Left colon (tissue), 2 donors: ENCODE data around the gene TEDC1. TPM values are rescaled to one million over a fixed set of nuclear protein-coding genes. Genes with fewer than 3 reads are reported as not detected.

Experiments
- ATAC-seq: fragments of 200-7000 bp; cut with Tn5 transposase; one replicate; pipeline ENCODE4 v1.9.1; 2020; ENCODE audit warnings: mild to moderate bottlenecking, moderate library complexity
- DNase-seq, 2 donors: peaks; one replicate each; pipeline ENCODE4 v3.0.0-alpha.2; 2020
- intact Hi-C, 2 donors: fragments of 100-400 bp; cut with DNase I in 1 of 2; cut with micrococcal nuclease in 1 of 2; formaldehyde crosslinking; loops; one replicate each; pipeline versions ENCODE4 v1.11.2 to v1.14.0; 2022; cut with DNase I, micrococcal nuclease
- total RNA-seq, 2 donors: library from RNA; stranded (reverse); fragmentation: NEBNext Ultra II Directional; extraction: Animal tissue kit (Norgen Biotek cat#: 25700); gene quantifications; one replicate each; pipeline ENCODE4 v1.2.1, GENCODE V29; 2021
- donor health status: DM: no; HTN: no; CAD: no.
- donor health status: DM: yes; HTN: yes; CAD: no.

The TEDC1 gene
- total RNA-seq, 2 donors from 2014 or later, result 15.7 to 25.8 TPM

DNA sequence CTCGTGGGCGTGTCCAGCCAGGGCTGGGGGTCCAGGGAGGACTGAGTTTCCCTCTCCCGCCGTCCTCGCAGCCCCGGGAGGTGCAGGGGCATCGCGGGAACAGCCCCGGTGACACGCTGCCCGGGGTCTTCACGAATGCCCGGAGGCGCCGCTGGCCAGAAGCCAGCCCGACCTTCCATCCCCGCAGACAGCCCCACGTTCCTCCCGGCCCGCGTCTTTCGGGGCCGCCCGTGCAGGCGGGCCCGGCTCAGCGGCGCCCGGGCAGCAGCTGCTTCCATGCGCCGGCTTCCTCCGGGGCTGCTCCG, 827 bp upstream of the TEDC1 start:
- ATAC-seq, result no peak
- intact Hi-C loops, result no loop called here
- DNase-seq, result no peak

DNA sequence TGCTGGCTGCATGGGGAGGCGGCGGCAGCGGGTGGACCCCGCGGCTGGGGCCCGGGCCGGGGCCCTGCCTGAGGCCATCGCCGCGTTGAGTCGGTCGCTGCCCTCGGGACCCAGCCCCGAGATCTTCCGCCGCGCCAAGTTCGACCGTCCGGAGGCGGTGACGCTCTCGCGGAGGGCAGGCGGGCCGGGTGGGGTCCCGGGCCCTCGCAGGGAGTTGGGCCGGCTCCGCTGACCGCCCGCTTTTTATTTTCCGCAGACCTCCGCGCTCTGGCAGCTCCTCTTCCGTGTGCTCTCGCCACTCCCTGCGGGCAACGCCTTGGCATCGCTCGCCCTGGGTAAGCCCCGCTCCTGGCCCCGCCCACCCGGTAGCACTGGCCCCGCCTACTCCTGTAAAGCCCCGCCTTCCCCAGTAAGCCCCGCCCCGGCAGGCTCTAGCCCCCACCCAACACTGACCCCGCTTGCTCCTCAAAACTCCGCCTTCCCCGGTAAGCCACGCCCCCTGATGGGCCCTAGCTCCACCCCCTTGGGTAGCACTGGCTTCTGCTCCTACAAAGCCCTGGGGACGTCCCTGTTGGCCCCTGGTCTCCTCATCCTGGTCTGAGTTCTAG, 424 bp downstream of the TEDC1 start:
- intact Hi-C loops, result no loop called here
- DNase-seq (peak; percentile 77 to 85), ATAC-seq (peak; percentile 37)

DNA sequence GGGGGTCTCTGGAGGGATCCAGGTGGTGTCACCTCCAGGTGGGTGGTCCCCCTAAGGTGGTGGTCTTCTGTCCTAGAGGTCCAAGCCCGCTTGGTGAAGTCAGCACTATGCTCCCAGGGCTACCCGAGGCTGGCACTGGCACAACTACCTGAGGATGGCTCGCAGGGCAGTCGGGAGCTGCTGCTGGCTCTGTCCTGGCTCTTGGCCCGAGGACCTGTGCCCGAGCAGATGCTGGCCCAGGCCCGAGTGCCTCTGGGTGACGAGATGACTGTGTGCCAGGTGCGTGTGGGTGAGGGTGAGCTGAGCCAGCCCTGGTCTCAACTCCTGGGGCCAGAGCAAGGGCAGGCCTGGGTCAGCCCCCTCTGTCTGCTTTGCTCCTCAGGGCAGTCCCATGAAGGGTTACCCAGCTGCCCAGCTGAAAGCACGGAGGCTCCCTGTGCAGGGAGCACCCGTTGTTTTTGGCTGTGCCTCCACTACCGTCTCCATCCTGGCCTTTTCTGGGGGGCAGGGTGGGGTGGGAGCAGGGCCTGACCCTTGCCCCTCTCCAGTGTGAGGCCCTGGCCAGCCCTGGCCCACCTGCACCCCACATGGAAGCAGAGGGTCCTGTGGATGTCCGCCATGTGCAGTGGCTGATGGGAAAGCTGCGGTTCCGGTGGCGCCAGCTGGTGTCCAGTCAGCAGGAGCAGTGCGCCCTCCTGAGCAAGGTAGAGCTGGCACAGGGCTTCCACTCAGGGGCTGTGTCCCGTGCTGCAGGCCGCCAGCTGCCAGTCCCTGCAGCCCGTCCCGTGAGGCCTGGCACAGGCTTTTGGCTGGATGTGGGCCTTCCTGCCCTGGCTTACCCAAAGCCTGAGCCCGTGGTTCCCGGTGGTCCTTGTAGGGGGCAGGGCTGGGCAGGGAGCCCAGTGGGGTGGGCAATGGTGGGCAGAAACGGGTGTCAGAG, 1.3 kb downstream of the TEDC1 start:
- ATAC-seq (no peak), DNase-seq (peak; percentile 28 to 31)
- intact Hi-C loops, result no loop called here

DNA sequence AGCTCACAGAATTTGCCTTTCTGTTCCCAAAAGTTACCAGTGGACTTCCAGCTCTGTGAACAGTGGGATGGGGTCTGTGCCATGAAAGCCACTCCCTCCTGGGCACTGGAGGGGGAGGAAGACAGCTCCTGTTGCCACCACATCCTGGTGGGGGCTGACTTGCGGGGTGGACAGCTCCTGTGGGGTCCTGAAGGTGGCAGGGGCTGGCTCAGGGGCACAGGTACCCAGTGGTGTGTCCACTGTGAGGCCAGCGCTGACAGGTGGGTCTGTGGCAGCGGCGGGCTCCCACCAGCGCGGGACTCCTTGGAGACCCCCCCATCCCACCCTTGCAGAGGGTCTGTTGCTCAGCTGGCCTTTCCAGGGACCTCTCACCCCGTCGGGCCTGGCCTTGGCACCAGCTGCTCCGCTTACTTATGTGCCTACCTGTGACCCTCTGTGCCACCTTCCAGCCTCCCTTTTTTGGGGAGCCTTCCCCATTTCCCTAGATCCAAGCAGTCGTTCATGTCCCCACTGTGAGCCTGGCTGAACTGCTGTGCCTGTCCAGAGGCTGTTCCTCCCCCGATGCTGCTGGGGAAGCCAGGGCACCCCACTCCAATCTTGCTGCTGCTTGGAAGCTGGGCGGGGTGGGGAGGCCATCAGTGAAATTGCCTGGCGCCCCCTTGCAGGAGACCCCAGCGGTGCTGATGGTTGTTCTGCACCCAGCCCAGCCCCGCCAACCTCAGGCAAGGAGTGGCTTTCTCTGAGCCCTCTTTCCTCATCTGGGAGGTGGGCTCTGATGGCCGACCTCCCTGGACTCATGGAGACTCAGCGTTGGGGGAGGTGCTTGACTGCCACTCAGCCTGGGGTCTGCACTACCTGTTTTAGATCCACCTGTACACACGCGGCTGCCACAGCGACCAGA, 2.2 kb downstream of the TEDC1 start:
- ATAC-seq, result no peak
- DNase-seq, result peak in 1 of 2 donors; percentile 25
- intact Hi-C loops, result no loop called here

DNA sequence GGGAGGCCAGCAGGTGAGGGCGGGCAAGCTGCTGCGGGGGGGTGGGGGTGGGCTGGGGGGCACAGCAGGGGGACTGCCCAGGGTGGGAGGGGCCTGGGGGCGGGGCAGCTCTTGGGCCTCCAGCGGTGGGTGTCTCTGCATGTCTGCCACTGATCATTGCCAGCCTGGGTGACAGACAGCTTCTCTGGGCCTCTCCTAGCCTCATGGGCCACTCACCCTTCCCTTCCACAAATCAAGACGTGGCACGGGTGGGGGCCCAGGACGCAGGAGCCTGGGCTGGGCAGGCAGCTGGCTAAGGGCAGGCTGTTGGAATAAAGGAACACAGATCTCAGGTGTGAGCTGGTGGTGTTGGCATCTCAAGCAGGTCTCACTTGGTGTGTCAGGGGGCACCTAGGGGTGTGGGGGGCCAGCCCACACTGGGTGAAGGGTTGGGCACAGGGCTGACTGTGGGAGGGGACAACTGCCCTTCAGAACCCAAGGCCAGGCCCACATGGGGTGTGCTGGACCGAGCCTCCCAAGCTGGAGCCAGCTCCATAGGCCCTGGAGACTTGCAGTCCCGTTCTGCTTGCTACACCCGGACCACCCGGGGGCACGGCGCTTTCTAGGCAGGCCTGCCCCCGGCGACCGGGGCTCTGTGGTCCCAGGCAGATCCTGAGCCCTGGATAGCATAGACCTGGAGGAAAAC, 3.0 kb downstream of the TEDC1 start:
- intact Hi-C loops, result no loop called here
- ATAC-seq (no peak), DNase-seq (peak in 1 of 2 donors; percentile 22)

DNA sequence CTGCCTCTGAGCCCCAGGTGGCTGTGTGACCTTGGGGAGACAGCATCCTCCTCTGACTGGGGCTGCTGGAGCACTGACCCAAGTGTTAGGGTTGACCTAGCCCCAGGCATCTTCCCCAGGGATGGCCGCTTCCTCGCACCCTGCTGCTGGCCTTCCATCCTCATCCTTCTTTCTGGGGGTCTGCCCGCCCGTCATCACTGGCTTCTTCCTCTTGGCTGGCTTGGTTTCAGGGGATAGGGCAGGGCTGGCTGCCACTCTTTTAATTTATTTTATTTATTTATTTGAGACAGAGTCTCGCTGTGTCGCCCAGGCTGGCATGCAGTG, 3.5 kb downstream of the TEDC1 start:
- intact Hi-C loops, result no loop called here
- peak in 1 of 2 donors; percentile 17 for DNase-seq
- no peak for ATAC-seq

DNA sequence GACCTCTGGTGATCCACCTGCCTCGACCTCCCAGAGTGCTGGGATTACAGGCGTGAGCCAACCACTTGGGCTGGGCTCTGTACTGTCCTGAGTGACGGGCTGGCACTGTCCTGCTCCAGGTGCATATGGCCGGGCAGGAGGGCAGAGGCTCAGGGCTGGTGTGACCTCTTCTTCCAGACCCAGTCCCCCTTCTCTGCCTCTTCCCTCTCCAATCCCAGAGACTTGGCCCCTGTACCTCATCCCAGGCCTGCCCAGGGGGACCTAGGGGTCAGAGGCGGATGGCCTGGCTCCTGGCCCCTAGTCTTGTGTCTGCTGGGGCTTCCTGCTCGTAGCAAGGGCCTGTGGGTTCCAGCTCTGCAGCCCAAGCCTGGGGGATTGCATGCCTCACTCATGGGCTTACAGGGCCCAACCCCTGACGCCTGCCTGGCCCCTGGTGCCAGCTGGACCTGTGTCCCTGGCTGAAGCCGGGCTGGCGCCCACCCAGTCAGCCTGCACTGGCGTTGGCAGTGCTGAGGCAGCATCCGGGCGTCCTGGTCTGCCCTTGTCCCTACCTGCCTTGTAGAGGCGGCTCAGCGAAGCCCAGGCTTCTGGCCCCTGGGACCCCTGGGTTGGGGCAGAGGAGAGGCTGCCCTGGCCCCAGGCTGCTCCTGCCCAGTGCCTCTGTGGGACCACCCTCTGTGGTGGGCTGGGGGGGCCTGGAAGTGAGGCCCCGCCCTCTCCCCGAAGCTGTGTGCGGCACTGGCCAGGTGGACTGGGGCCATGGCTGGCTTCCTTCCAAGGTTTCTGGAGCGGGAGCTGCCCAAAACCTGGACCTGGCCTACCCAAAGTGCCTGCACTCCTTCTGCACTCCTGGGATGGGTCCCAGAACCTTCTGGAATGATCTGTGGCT, 4.3 kb downstream of the TEDC1 start:
- intact Hi-C loops, result no loop called here
- no peak for ATAC-seq

DNA sequence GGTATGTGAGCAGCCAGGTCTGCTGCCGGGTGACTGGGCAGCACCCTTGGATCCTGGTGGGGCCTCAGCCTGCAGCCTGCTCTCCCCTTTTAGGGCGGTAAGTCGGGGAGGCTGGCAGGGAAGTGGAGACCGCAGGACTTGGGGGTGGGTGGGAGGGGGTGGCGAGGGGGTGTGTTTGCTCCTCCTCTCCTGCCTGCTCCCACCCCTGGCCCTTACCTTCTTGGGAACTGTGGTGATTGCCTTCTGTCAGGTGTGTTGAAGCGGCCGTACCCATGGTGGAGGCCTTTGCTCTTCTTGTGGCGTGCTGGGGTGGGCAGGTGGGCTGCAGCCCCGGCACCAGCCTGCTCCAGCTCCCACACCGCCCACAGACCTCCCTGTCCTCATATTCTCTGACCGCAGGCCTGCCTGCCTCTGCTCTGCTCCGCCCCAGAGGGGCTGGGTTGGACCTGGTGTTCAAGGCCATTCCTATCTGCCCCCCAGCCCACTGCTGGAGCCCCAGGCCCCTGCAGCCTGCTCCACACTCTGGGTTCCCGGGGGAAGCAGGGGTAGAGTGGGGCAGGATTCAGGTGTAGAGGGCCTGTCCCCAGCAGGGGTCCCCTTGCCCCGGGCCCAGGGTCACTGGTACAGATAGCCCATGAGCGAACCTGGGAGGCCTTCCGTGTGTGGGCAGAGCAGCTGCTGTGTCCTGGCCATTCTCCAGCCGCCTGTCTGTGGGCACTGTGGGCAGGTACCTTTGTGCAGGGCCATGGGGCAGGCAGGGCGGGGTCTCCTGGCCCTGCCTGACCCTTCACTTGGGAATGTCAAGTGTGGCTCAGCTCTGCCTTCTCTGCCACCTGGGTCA, 5.2 kb downstream of the TEDC1 start:
- DNase-seq, result no peak
- intact Hi-C loops, result no loop called here
- ATAC-seq, result no peak

More for the DNA sequence above, 4.3 kb downstream of the TEDC1 start:
- no peak for DNase-seq

DNA sequence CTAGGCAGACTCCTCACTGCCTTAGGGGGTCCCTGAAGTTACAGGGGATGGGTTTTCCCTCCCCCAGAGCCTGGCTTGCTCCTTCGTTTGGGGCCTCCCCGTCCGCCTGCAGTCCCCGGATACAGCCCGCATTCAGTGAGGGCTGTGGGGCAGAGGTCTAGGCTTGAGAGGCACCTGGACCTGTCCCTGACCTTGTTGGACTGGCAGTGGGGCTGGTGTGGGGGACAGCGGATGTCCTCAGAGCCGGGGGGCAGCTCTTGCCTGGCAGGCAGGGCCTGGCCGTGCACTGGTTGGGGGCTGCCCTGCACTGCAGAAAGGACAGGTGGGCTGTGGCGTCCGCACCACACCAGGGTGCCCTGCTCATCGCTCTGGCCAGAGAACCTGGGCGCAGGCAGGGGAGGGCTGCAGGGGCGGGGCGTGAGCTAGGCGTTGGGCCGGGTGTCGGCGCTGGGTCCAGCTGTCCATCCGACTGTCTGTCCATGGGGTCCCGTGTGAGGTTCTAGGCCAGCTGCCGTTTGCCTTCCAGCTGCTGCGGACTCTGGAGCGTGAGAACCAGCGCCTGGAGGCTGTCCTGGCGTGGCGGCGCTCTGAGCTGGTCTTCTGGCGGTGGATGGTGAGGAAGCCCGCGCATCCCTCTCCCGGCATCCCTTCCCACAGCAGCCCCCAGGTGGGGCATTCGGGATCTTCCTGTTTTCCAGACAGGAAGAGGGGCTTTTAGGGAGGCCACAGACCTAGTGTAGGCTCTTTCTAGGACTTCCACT, 6.0 kb downstream of the TEDC1 start:
- DNase-seq (no peak), ATAC-seq (no peak)
- intact Hi-C loops, result no loop called here

DNA sequence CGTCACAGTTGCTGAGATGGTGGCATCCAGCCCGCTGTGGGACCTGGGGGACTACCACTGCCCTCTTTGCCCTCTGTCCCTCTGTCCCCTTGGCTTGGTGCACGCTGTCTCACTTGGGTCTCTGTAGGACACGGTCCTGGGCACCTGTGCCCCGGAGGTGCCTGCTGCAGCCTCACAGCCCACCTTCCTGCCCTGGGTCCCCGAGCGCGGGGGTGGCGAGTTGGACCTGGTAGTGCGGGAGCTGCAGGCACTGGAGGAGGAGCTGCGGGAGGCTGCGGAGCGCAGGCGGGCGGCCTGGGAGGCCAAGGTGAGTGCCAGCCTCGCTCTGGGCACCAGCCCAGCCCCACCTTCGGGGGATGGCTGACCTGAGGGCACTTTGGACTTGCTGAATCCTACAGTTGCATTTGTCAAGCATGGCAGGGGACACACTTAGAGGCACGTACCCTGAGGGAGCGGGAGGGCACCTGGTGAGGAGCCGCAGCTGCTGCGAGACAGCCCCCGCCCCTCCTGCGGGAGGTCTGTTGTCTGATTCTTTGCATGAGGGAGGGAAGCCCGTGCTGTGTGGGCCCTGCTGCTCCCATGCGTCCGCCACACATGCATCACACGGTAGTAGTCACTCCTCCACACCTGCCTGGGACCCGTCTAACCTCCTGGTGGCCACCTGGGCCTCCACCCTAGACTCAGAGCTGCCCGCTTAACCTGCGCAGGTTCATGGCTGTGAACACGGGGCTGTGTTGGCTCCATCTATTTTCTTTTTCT, 6.8 kb downstream of the TEDC1 start:
- DNase-seq, result no peak
- no peak for ATAC-seq
- intact Hi-C loops, result no loop called here

DNA sequence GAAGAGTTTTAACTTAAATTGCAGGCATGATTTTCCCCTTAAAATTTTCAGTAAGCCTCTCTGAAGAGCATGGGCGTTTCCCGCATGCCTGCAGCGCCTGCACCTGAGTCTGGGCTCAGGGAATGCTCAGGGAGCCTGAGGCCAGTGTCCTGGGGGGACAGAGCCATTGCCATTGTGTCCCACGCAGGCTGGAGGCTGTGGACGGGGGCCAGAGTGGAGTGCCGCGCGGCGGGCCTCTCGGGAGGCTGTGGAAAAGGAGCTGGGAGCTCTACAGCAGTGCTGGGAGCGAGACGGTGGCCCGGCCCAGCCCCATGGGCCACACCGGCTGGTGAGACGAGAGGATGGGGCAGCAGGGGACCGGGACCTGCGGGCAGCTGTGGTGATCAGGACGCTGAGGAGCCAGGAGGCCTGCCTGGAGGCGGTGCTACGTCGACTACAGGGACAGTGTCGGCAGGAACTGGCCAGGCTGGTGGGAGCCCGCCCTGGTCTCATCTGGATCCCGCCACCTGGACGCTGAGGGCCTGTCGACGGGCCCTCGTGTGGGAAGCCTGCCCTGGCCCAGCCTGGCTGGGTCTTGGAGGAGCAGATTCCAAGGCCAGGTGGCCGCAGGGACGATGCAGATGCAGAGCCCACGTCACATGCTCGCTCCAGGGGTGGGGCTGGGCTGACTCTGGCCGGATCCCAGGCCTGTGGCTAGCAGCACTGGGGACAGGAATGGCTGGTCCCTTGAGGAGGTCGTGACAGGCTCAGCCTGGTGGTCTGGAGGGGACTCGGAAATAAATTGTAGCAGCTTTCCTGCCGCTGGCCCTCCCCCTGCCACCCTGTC, 7.6 kb downstream of the TEDC1 start:
- intact Hi-C loops, result no loop called here
- no peak for ATAC-seq
- no peak for DNase-seq

DNA sequence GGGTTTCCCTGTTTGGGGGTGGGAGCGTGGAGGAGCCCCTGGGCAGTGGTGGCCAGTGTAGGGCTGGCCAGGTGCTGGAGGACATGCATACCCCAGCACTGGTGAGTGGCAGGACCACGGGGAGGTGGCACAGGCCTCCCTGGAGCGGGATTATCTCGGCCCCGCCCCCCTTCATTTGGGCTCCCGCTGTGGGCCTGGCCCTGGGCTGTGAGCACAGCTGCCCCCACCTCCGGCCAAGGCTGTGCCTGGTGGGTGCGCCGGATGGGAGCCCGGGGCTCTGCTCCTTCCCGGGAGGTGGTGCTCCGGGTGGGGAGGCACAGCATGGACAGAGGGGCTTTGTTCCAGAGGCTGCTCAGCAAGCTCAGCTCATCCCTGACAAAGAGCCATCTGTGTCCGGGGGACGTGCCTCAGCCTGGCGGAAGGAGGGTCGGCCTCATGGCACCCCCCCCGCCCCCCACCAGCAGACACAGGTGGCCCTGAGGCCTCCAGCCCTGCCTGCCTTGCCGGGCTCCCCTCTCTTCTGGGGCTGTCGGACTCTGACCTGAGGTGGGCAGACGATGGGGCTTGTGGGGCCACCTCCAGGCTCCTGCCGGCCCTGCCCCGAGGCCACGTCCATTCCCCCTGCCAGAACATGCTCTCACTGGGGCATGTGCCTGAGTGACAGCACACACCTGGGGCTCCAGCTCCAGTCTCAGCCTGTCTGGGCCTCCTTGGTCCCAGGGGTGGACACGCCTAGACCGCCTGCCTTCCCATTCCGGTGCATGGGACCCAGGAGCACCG, 8.4 kb downstream of the TEDC1 start:
- DNase-seq, result no peak
- intact Hi-C loops, result no loop called here
- ATAC-seq, result peak; percentile 8

DNA sequence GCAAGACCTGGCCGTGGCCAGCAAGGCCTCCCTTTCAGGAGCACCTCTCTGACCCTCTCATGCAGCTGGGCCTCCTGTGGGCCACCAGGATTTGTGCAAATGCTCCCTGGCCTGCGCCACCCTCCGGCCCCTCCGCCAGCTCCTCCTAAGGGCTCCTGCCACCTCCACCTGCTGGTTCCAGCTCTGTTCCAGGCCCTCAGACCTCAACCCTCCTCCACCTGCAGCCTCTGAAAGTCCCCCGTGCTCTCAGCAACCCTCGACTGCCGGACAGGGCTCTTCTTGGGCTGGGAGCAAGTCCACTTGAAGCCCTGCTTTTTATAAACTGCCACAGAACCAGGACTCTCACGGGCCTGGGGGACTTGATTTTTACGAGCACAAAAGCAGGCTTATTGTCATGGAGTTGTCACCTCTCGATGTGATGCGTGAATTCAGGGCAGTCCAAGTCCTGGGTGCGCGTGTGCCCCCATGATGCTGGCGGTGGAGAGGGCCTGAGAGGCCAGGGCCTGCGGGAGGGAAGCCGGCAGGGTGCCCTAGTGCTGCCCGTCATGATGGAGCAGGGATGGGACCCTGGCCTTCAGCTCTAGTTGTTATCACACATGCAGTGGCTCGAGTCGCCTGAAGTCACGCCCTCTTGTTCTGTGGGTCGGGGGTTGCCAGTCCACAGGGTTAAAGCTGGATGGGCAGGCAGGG, 9.1 kb downstream of the TEDC1 start:
- ATAC-seq (no peak), DNase-seq (no peak)
- intact Hi-C loops, result no loop called here

DNA sequence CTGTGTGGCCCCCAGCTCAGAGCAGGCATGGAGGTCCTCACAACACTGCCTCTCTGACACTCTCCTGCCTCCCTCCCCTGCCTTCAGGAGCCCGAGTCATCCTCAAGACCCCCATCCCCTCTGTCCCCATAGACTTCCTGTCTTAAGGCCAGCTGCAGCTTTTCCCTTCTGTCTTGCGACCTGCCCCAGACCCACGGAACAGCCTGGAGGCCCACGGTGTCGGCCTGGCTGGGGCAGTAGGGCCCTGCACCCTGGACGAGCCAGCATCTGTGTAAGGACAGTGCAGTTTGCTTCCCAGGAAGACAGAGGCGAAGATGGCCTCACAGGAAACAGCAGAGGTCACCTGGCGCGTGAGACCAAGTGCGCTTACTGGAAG, 9.7 kb downstream of the TEDC1 start:
- DNase-seq, result no peak
- intact Hi-C loops, result no loop called here
- no peak for ATAC-seq
